Choroid plexus epithelial cell (primary cell): ENCODE measurements around the gene UBA1.

Experiments
- DNase-seq: peaks from one replicate; pipeline ENCODE4 v3.0.0-alpha.2; 2010; ENCODE audit warnings: low read depth
- H3K4me3 ChIP-seq: 2 replicates; pipeline ENCODE4 v1.5.1; 2011; ENCODE audit warnings: low read depth, mild to moderate bottlenecking, control low read depth, low read length, moderate library complexity
- TF ChIP-seq, protein P1 (sequence below): conservative IDR thresholded peaks from 2 replicates; pipeline ENCODE4 v1.5.1; 2011; ENCODE audit warnings: low read depth, mild to moderate bottlenecking, control low read depth, inconsistent platforms, low read length, moderate library complexity

The UBA1 gene

DNA sequence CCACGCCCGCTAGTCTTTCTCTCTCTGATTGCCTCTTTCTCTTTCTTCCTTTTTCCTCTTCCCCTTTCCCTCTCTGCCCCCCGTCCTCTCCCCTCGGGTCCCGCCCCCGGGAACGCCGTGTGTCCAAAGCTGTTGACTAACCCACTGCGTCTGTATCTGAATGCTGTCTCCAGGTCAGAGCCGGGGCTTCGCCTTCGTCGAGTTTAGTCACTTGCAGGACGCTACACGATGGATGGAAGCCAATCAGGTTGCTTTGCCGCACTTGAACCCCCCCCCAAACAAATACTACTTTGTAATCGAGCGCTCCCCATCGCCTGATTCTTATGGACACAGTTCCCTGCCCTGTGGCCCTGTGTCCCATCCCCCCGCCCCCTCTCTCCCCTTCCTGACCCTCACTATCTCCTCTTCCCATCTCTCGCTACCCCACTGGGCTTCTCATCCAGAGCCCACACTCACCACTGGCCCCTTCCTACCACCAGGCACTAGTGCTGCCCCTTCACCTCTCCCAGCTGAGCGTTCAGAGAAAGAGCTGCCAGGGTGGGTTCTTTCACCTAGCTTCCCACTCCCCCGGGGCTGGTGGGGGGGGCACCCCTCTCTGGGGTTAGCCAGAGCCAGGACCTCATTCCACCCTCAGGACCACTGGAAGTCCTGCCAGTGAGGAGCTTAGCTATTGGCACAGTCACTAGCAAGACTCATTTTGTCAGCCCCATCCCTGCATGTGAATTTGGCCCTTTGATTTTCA, 18.6 kb upstream of the UBA1 start:
- no peak overlapping the region for H3K4me3 ChIP-seq
- DNase-seq, result no peak
- TF ChIP-seq, protein P1, sequence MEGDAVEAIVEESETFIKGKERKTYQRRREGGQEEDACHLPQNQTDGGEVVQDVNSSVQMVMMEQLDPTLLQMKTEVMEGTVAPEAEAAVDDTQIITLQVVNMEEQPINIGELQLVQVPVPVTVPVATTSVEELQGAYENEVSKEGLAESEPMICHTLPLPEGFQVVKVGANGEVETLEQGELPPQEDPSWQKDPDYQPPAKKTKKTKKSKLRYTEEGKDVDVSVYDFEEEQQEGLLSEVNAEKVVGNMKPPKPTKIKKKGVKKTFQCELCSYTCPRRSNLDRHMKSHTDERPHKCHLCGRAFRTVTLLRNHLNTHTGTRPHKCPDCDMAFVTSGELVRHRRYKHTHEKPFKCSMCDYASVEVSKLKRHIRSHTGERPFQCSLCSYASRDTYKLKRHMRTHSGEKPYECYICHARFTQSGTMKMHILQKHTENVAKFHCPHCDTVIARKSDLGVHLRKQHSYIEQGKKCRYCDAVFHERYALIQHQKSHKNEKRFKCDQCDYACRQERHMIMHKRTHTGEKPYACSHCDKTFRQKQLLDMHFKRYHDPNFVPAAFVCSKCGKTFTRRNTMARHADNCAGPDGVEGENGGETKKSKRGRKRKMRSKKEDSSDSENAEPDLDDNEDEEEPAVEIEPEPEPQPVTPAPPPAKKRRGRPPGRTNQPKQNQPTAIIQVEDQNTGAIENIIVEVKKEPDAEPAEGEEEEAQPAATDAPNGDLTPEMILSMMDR, result no peak

DNA sequence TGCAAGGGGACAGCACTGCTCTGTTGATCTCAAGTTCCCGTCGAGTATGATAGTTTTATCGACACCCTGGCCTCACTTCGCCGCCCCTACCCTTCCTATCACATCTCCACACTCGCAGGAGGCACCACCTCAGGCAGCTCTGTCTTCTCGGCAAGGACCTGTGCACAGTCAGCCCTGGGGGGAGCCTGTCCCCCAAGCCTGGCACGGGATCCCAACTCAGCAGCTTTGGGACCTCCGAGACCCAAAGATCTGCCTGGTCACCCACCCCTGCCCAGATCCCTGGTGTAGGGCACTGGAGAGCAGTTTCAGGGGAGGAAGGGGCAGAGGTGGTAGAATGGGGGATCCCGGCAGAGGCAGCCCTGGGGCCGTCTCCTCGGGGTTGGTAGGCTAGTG, 18.0 kb upstream of the UBA1 start:
- no peak for DNase-seq
- no peak overlapping the region for H3K4me3 ChIP-seq
- TF ChIP-seq, protein P1, result no peak

DNA sequence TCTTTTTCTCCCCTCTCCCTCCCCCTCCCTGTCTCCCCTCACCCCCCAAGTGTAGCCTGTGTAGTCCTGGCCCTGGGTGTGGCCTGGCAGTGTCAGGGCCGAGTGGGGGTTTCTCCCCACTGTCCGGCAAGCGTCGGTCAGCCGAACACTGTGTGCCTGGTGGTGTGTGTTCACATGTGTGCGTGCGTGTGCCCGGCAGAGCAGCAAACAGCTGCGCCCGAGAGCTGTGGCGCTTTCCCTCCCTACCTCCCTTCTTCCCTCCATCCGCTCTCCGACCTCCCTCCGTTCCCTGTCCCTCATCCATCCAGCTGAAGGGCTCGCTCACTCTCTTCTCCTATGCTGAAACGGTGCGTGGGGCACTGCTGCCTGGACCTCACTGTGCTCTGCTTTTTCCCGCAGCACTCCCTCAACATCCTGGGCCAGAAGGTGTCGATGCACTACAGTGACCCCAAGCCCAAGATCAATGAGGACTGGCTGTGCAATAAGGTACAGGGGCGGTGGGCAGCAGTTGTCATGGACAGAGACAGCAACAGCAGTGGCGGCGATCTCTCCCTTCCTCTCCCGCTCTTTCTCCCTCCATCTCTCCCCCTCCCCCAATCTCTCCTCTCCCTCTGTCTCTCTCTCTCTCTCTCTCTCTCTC, 17.4 kb upstream of the UBA1 start:
- TF ChIP-seq, protein P1, result no peak
- H3K4me3 ChIP-seq, result no peak overlapping the region
- no peak for DNase-seq

DNA sequence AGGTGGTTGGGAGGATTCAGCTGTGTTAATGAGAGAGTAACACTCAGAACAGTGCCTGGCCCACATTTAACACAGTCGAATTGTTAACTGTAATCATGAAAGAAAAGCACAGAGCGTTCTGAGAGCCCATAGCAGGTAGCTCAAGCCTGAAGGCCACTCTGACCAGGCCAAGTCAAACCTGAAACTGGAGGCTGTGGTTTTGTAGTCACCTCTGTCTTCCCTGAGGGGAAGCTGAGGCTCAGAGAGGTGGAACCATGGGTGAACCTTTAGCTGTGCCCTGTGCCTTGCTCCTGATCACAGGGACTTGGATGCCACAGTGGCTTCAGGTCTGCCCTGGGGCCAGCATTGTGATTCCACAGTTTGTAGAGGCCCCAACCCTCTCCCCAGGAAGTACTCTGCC, 16.6 kb upstream of the UBA1 start:
- TF ChIP-seq, protein P1, result no peak
- no peak overlapping the region for H3K4me3 ChIP-seq
- DNase-seq, result no peak

DNA sequence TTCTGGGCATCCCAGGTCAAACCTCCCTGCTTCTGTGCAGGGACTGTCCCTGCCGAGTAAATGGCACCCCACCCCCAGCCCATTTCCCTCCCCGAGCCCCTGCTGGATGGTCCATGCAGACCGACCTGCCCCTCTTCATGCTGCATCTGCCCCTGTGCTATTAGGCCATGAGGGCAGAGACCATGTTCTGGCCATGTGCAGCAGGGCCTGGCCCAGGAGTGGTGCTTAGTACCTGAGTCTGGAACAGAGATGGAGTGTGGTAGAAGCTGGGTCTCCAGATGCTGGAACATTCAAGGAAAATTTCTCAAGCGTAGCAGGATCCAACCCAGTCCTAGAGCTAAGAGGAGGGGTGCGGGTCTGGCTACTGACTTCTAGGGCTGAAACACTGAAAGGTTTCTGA, 15.3 kb upstream of the UBA1 start:
- TF ChIP-seq, protein P1, result no peak
- H3K4me3 ChIP-seq, result no peak overlapping the region
- no peak for DNase-seq

DNA sequence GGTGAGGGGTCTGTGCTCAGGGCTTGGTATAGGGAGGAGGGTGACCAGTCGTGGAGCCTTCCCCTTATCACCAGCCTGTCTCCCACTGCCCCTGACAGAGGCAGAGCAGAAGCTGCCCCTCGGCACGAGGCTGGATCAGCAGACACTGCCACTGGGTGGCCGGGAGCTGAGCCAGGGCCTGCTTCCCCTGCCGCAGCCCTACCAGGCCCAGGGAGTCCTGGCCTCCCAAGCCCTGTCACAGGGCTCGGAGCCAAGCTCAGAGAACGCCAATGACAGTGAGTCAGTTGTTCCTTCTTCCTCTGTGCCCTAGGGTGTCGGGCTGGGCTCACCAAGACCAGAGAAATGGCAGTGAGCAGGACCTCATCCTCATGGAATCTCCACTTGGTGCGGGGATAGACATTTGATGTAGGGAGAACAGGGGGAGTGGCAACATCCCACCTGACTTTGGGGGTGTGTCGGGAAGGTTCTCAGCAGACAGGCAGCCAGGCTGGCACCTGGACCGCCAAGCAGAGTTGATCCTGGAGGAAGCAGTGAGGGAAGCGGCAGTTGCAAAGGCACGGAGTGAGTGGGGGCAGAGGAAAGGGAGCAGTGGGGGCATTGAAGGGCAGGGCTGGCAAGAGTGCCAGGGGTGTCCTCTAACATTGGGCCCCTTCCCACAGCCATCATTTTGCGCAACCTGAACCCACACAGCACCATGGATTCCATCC, 14.3 kb upstream of the UBA1 start:
- no peak overlapping the region for H3K4me3 ChIP-seq
- TF ChIP-seq, protein P1, result no peak
- DNase-seq, result peak; percentile 22
